Activated CD8-positive, alpha-beta memory T cell treated with anti-CD3 and anti-CD28 coated beads, Interleukin-2, amount 10 ng/mL, durations not matched to agents 7 days and 5 days (primary cell): Measurements from ENCODE around the gene MRM3. TPM values are rescaled to one million over a fixed set of nuclear protein-coding genes. Genes with fewer than 3 reads are reported as not detected.

ENCODE experiments used
- total RNA-seq, 2 experiments: library from RNA; stranded (reverse); gene quantifications; one replicate each; pipeline ENCODE4 v1.2.3, GENCODE V29; 2021

Gene MRM3
- total RNA-seq, 2 experiments from 2014 or later = 21.7 to 26.5 TPM

Other genes with a start within 250 kb of the MRM3 start
- gene VPS53, start 67.5 kb upstream of the MRM3 start, total RNA-seq = 10 to 100 TPM; 63.9 to 66.3 TPM
- 10 to 100 TPM in 1 of 2 experiments, 1 to 10 TPM in 1; 8.4 to 10.2 TPM for gene TLCD3A, start 49.8 kb upstream of the MRM3 start, total RNA-seq
- 10 to 100 TPM; 40.8 to 43.0 TPM for gene GEMIN4, start 30.1 kb upstream of the MRM3 start, total RNA-seq
- gene GLOD4, start 73 bp upstream of the MRM3 start, total RNA-seq = 10 to 100 TPM; 45.1 to 56.3 TPM
- under 1 TPM; 0.14 to 0.70 TPM for gene NXN, start 197.4 kb downstream of the MRM3 start, total RNA-seq
- gene TIMM22, start 214.8 kb downstream of the MRM3 start, total RNA-seq = 10 to 100 TPM in 1 of 2 experiments, 1 to 10 TPM in 1; 9.7 to 12.5 TPM